HCT116 (cell line): Measurements from ENCODE around the gene TLX1. TPM values are rescaled to one million over a fixed set of nuclear protein-coding genes. Genes with fewer than 3 reads are reported as not detected.

ENCODE experiments used
- ATAC-seq: fragments of 200-7000 bp; cut with Tn5 transposase; 2 replicates; pipeline ENCODE4 v1.9.1; 2020; ENCODE audit warnings: mild to moderate bottlenecking, moderate library complexity
- Bru-seq: library from RNA; stranded (reverse); fragments of 400-500 nt; gene quantifications from one replicate; lab custom pipeline; 2021; lab: Mats Ljungman, UMichigan
- BruChase-seq, 2 experiments: library from RNA; stranded (reverse); fragments of 400-500 nt; gene quantifications; one replicate each; lab custom pipeline; 2021; lab: Mats Ljungman, UMichigan
- BruUV-seq: library from RNA; stranded (reverse); fragments of 400-500 nt; replicated peaks from 2 replicates; lab custom pipeline; 2021; lab: Mats Ljungman, UMichigan
- CTCF ChIA-PET: fragments of 300-600 bp; sonication (Branson Sonifier 250); formaldehyde crosslinking; loops from one replicate; lab custom pipeline; 2021; ENCODE audit warnings: antibody characterized with exemption; lab: Charles Lee
- POLR2A ChIA-PET: fragments of 300-600, 350-600 bp; sonication (Branson Sonifier 250); formaldehyde crosslinking; loops from one replicate; lab custom pipeline; 2021; ENCODE audit warnings: antibody characterized with exemption; lab: Charles Lee
- RAD21 ChIA-PET, 2 experiments: fragments of 300-600 bp; sonication (Branson Sonifier 250); formaldehyde crosslinking; loops; one replicate each; lab custom pipeline; 2023; ENCODE audit warnings: low total read pairs in 2 of 2; ENCODE audit not compliant: uncharacterized antibody in 2 of 2, unreplicated experiment in 2 of 2, low non-redundant PET in 1 of 2; lab: Charles Lee
- DNase-seq: peaks from one replicate; pipeline ENCODE4 v3.0.0-alpha.2; 2010; ENCODE audit warnings: low read depth, low spot score
- H2AFZ ChIP-seq: fragments of 200-600 bp; shearing (Covaris generic), sonication (generic); 2 replicates; pipeline ENCODE4 v1.6.1; 2017; ENCODE audit warnings: low read depth, mixed run types, mixed read lengths, antibody characterized with exemption, low read length; ENCODE audit not compliant: poor library complexity, severe bottlenecking
- H3K27ac ChIP-seq: 2 replicates; pipeline ENCODE4 v1.5.1; 2012; ENCODE audit warnings: low read depth, low read length
- H3K27me3 ChIP-seq: fragments of 200-600 bp; sonication (generic); 2 replicates; pipeline ENCODE4 v1.6.1; 2016; ENCODE audit warnings: mixed run types, low read length, mixed read lengths; ENCODE audit not compliant: insufficient read depth
- H3K36me3 ChIP-seq, 2 experiments: fragments of 200-500 bp in 1 of 2; fragments of 200-600 bp in 1 of 2; sonication (Bioruptor generic) in 1 of 2; sonication (generic) in 1 of 2; 2 replicates each; pipeline versions ENCODE4 v1.5.1 to v1.6.1; 2014 to 2016; ENCODE audit warnings: low read length in 2 of 2, inconsistent platforms in 1 of 2, mixed read lengths in 1 of 2, mixed run types in 1 of 2; ENCODE audit not compliant: insufficient read depth in 2 of 2, control insufficient read depth in 1 of 2
- H3K4me1 ChIP-seq, 2 experiments: fragments of 200-600 bp in 1 of 2; sonication (generic) in 1 of 2; 2 replicates each; pipeline versions ENCODE4 v1.5.1 to v1.6.1; 2012 to 2017; ENCODE audit warnings: low read length in 2 of 2, inconsistent platforms in 1 of 2, mild to moderate bottlenecking in 1 of 2, mixed read lengths in 1 of 2, mixed run types in 1 of 2, moderate library complexity in 1 of 2; ENCODE audit not compliant: insufficient read depth in 2 of 2, control insufficient read depth in 1 of 2
- H3K4me2 ChIP-seq: fragments of 200-600 bp; sonication (generic); 2 replicates; pipeline ENCODE4 v1.6.1; 2017; ENCODE audit warnings: mixed run types, low read length, mixed read lengths
- H3K4me3 ChIP-seq, 2 experiments: fragments of 200-600 bp in 1 of 2; sonication (generic) in 1 of 2; replicated peaks in 1 of 2; 2 replicates each; pipeline ENCODE4 v1.5.1; 2011 to 2016; ENCODE audit warnings: low read length in 2 of 2, control low read depth in 1 of 2, low read depth in 1 of 2, mild to moderate bottlenecking in 1 of 2, mixed read lengths in 1 of 2, mixed run types in 1 of 2
- H3K79me2 ChIP-seq: fragments of 200-600 bp; sonication (generic); 2 replicates; pipeline ENCODE4 v1.6.1; 2017; ENCODE audit warnings: mild to moderate bottlenecking, mixed run types, low read length, moderate library complexity, mixed read lengths; ENCODE audit not compliant: insufficient read depth
- H3K9ac ChIP-seq: fragments of 200-600 bp; sonication (generic); 2 replicates; pipeline ENCODE4 v1.6.1; 2016; ENCODE audit warnings: low read length, mixed read lengths
- H3K9me2 ChIP-seq: fragments of 200-600 bp; sonication (generic), shearing (Covaris generic); 2 replicates; pipeline ENCODE4 v1.6.1; 2017; ENCODE audit warnings: mixed run types, mild to moderate bottlenecking, moderate library complexity; ENCODE audit not compliant: insufficient read depth
- H3K9me3 ChIP-seq, 2 experiments: fragments of 200-500 bp in 1 of 2; fragments of 200-600 bp in 1 of 2; sonication (Bioruptor generic) in 1 of 2; sonication (generic) in 1 of 2; 2 replicates each; pipeline ENCODE4 v1.6.1; 2014 to 2017; ENCODE audit warnings: low read length in 2 of 2, mixed read lengths in 2 of 2, inconsistent platforms in 1 of 2, low read depth in 1 of 2, mild to moderate bottlenecking in 1 of 2, mixed run types in 1 of 2, moderate library complexity in 1 of 2; ENCODE audit not compliant: control insufficient read depth in 1 of 2, insufficient read depth in 1 of 2
- H4K20me1 ChIP-seq: fragments of 200-600 bp; sonication (generic), shearing (Covaris generic); 2 replicates; pipeline ENCODE4 v1.6.1; 2017; ENCODE audit warnings: mixed run types, mild to moderate bottlenecking, moderate library complexity; ENCODE audit not compliant: insufficient read depth
- ATF3 ChIP-seq: IDR thresholded peaks from 2 replicates; pipeline ENCODE4 v1.6.1; 2012
- CBX3 ChIP-seq: IDR thresholded peaks from 2 replicates; pipeline ENCODE4 v1.6.1; 2012; ENCODE audit warnings: low read depth
- CEBPB ChIP-seq: IDR thresholded peaks from 2 replicates; pipeline ENCODE4 v1.6.1; 2012; ENCODE audit warnings: low read depth
- EGR1 ChIP-seq: IDR thresholded peaks from 2 replicates; pipeline ENCODE4 v1.6.1; 2012; ENCODE audit warnings: low read depth
- FOSL1 ChIP-seq: IDR thresholded peaks from 2 replicates; pipeline ENCODE4 v1.6.1; 2012; ENCODE audit warnings: low read depth
- JUND ChIP-seq: IDR thresholded peaks from 2 replicates; pipeline ENCODE4 v1.6.1; 2012
- POLR2A ChIP-seq: IDR thresholded peaks from 2 replicates; pipeline ENCODE4 v1.7.0; 2011; ENCODE audit warnings: borderline replicate concordance; ENCODE audit not compliant: insufficient read depth, insufficient read length; ENCODE audit errors: extremely low read depth
- POLR2AphosphoS5 ChIP-seq: IDR thresholded peaks from 2 replicates; pipeline ENCODE4 v1.6.1; 2011; ENCODE audit warnings: mild to moderate bottlenecking, low read depth, low read length, moderate library complexity
- SP1 ChIP-seq: IDR thresholded peaks from 2 replicates; pipeline ENCODE4 v1.6.1; 2012; ENCODE audit warnings: low read depth
- intact Hi-C: fragments of 100-400 bp; cut with micrococcal nuclease; formaldehyde crosslinking; loops from 2 replicates; pipeline ENCODE4 v1.10.0; 2022
- long read RNA-seq: library from polyadenylated mRNA; unstranded; transcript quantifications from one replicate; pipeline ENCODE4 v2.0.0, GENCODE V29; 2021; ENCODE audit not compliant: unreplicated experiment
- polyA plus RNA-seq: library from polyadenylated mRNA; unstranded; fragments of >200 nt; gene quantifications from 2 replicates; pipeline ENCODE4 v1.2.1, GENCODE V29; 2012; ENCODE audit warnings: missing spikeins
- total RNA-seq: library from RNA; stranded (reverse); gene quantifications from one replicate; pipeline ENCODE4 v1.2.1, GENCODE V29; 2021; ENCODE audit not compliant: unreplicated experiment

Gene TLX1
- total RNA-seq (not detected), Bru-seq, nascent RNA (percentile 9 among the genes with signal in this experiment), BruChase-seq, experiment 1, labeled RNA remaining after a 6-hour chase (percentile 21 among the genes with signal in this experiment), BruChase-seq, experiment 2, labeled RNA remaining after a 2-hour chase (percentile 18 among the genes with signal in this experiment)
- 0.09 and 0.42 TPM in 2 replicates for polyA plus RNA-seq
- long read RNA-seq: 0 reads

DNA sequence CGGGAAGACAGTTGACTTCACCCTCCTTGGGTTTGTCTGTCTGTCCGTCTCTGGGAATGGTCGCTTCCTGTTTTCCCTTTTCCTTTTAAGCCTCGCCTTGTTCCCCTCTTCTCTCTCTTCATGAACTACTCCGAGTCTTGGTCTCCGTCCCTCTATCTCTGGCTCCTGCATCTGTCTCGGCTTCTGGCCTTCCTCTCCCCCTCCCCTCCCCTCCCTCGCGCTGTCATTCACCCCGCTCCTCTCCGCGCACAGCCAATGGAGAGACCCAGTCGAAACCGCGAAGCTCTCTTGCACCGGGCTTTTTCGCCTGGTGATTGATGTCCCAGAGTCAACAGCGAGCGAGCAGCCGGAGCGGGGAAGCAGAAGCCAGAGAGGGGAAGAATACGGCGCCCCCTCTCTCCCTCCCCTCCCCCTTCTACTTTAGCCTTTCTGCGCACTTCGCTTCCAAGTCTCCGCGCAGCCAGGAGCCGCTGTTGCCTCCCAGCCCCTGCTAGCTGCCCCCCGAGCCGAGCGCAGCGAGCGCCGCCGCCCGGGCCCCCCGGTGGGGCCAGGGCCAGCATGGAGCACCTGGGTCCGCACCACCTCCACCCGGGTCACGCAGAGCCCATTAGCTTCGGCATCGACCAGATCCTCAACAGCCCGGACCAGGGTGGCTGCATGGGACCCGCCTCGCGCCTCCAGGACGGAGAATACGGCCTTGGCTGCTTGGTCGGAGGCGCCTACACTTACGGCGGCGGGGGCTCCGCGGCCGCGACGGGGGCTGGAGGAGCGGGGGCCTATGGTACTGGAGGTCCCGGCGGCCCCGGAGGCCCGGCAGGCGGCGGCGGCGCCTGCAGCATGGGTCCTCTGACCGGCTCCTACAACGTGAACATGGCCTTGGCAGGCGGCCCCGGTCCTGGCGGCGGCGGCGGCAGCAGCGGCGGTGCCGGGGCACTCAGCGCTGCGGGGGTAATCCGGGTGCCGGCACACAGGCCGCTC, at the start of gene TLX1:
TLX1 (plus strand) TSS at position 317 of the 978 bp plus-strand sequence; CDS start at position 559, 242 bp downstream.
- TF ChIP-seq SP1 (no peak), EGR1 (no peak), CEBPB (no peak), FOSL1 (no peak)
- ChIA-PET CTCF (interaction anchor here (3.1 kb wide), 1 partner anchor 11 kb away, joined by 14 read pairs; no protein-coding TSS in a partner anchor), RAD21 (interaction anchor here in 1 of 2 experiments (0.7 kb wide), 1 partner anchor 61 kb away, joined by 4 read pairs; no protein-coding TSS in a partner anchor), POLR2A (interaction anchor here (0.6 kb wide), 1 partner anchor 90 kb away, joined by 4 read pairs; no protein-coding TSS in a partner anchor)
- intact Hi-C loops: no loop called here
- Histone ChIP-seq H3K9me2 (no peaks in the 10 kb centered on the region), H3K4me3 (no peak within 1 kb of the TSS), H3K27me3 (peaks cover 7% of the 10 kb centered on the region; the same call in 1 of the 2 replicates), H2AFZ (no peak within 1 kb of the TSS), H3K9me3 (no peaks in the 10 kb centered on the region), H3K4me1 (peaks cover 9 to 11% of the 10 kb centered on the region in 2 experiments), H3K9ac (no peak within 1 kb of the TSS), H4K20me1 (no peaks in the 10 kb centered on the region), H3K4me2 (no peak within 1 kb of the TSS), H3K27ac (no peak within 1 kb of the TSS), H3K36me3 (no peaks in the 10 kb centered on the region), H3K79me2 (no peaks in the 10 kb centered on the region)
- ATAC-seq (no peak), DNase-seq (no peak)
- no TSS peak for BruUV-seq

GRCh38 chr10:101085846-101086245, 45.3 kb upstream of the TLX1 start:
- Histone ChIP-seq H4K20me1 (no peaks in the 10 kb centered on the region), H3K4me1 (peaks cover 6 to 14% of the 10 kb centered on the region in 2 experiments; a peak in 3 of 4 replicates), H3K27me3 (peaks cover 41% of the 10 kb centered on the region; the same call in 1 of the 2 replicates), H3K36me3 (no peaks in the 10 kb centered on the region), H3K9me3 (no peaks in the 10 kb centered on the region), H3K27ac (no peak overlapping the region), H3K9ac (no peak overlapping the region), H3K4me2 (no peak overlapping the region), H3K4me3 (no peak overlapping the region), H3K79me2 (no peaks in the 10 kb centered on the region), H3K9me2 (no peaks in the 10 kb centered on the region), H2AFZ (no peak overlapping the region)
- POLR2A ChIA-PET: no interaction called here
- no peak for DNase-seq
- CTCF ChIA-PET: interaction anchor here (0.9 to 5.5 kb wide), 2 partner anchors 11 to 56 kb away, joined by 3 to 31 read pairs; no protein-coding TSS in a partner anchor
- TF ChIP-seq JUND (no peak), POLR2A (no peak), CEBPB (no peak), POLR2AphosphoS5 (no peak), CBX3 (no peak), ATF3 (no peak)
- RAD21 ChIA-PET: no interaction called here
- no TSS peak for BruUV-seq
- intact Hi-C loops: no loop called here
- no peak for ATAC-seq
